PFSK-1 (cell line): ENCODE results near the gene KCNK13.

Experiments used
- FOXP2 ChIP-seq: optimal IDR thresholded peaks from 2 replicates; pipeline ENCODE3; 2011; ENCODE audit warnings: borderline replicate concordance, control low read depth, inconsistent platforms; ENCODE audit not compliant: insufficient read depth; ENCODE audit errors: extremely low read length, extremely low read depth
- POLR2AphosphoS5 ChIP-seq: IDR thresholded peaks from 2 replicates; pipeline ENCODE4 v1.6.1; 2012; ENCODE audit warnings: low read depth, mild to moderate bottlenecking, control low read depth, low read length, moderate library complexity
- REST ChIP-seq, 2 experiments: IDR thresholded peaks; 2 replicates each; pipeline versions ENCODE4 v1.6.1 to v1.8.0; 2011 to 2012; ENCODE audit warnings: low read depth in 2 of 2, low read length in 2 of 2, control low read depth in 1 of 2, inconsistent platforms in 1 of 2, mild to moderate bottlenecking in 1 of 2, moderate library complexity in 1 of 2; ENCODE audit not compliant: insufficient read depth in 1 of 2
- SIN3A ChIP-seq: IDR thresholded peaks from 2 replicates; pipeline ENCODE4 v1.6.1; 2012; ENCODE audit warnings: mild to moderate bottlenecking, low read length, moderate library complexity, borderline replicate concordance; ENCODE audit not compliant: insufficient read depth
- TAF1 ChIP-seq: IDR thresholded peaks from 2 replicates; pipeline ENCODE4 v1.6.1; 2012; ENCODE audit warnings: low read length, control low read depth, borderline replicate concordance; ENCODE audit not compliant: insufficient read depth

The KCNK13 gene

GRCh38 chr14:90188588-90188987 lies 126.8 kb downstream of the KCNK13 start:
- TF ChIP-seq TAF1 (no peak), POLR2AphosphoS5 (no peak), SIN3A (no peak), FOXP2 (no peak), REST (IDR thresholded peaks at IDR 0.05; ENCODE audit: insufficient read depth in 1 of 2, low read depth in 2 of 2, low read length in 2 of 2) (no peak)

- no peak for TF ChIP-seq FOXP2
- no peak for TF ChIP-seq TAF1
- TF ChIP-seq REST (IDR thresholded peaks at IDR 0.05; ENCODE audit: insufficient read depth in 1 of 2, low read depth in 2 of 2, low read length in 2 of 2), result no peak
- TF ChIP-seq SIN3A, result no peak
- no peak for TF ChIP-seq POLR2AphosphoS5
These were observed 129.4 kb downstream of the KCNK13 start for GRCh38 chr14:90191154-90191553.

- no peak for TF ChIP-seq SIN3A
- no peak for TF ChIP-seq FOXP2
- no peak for TF ChIP-seq POLR2AphosphoS5
- TF ChIP-seq TAF1, result no peak
- TF ChIP-seq REST (IDR thresholded peaks at IDR 0.05; ENCODE audit: insufficient read depth in 1 of 2, low read depth in 2 of 2, low read length in 2 of 2), result no peak
These were observed 129.8 kb downstream of the KCNK13 start for GRCh38 chr14:90191585-90191984.

GRCh38 chr14:90193925-90194324 lies 132.1 kb downstream of the KCNK13 start:
- TF ChIP-seq POLR2AphosphoS5 (no peak), TAF1 (no peak), SIN3A (no peak), FOXP2 (no peak), REST (IDR thresholded peaks at IDR 0.05; ENCODE audit: insufficient read depth in 1 of 2, low read depth in 2 of 2, low read length in 2 of 2) (no peak)

- TF ChIP-seq SIN3A, result no peak
- no peak for TF ChIP-seq FOXP2
- TF ChIP-seq TAF1, result no peak
- no peak for TF ChIP-seq REST (IDR thresholded peaks at IDR 0.05; ENCODE audit: insufficient read depth in 1 of 2, low read depth in 2 of 2, low read length in 2 of 2)
- no peak for TF ChIP-seq POLR2AphosphoS5
These were observed 132.9 kb downstream of the KCNK13 start for GRCh38 chr14:90194706-90195105.
